ENCODE data around the gene NRXN3.

The NRXN3 gene

DNA sequence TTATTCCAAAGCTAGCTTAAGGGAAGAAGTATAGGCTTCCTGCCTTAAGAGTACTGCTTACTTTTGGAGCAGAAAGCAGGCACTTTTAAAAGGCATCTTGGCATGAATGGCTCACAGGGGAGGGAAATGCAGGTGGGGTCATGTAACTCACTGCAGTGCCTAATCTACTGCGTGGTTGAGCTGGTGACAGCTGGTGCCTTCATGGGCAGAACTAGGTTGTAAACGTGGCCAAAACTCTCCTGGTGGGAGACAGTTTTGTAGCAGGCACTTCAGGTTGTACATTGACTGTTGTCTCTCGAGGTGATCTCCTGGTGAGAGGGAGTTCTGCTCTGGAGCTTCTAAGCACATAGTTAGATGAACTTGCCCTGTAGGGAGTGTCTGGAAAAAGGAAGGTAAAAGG, 1078.6 kb downstream of the NRXN3 start:
- no peaks in the 10 kb centered on the region for H3K27me3 ChIP-seq (ENCODE audit: insufficient read depth, low read length)
- no peak overlapping the region for H2AFZ ChIP-seq (ENCODE audit: low read length)
- H3K27ac ChIP-seq (ENCODE audit: low read depth, low read length, poor library complexity, severe bottlenecking): no peak overlapping the region
- H3K9ac ChIP-seq (ENCODE audit: low read length): no peak overlapping the region
- H3K4me1 ChIP-seq (ENCODE audit: insufficient read depth, low read length, severe bottlenecking): no peaks in the 10 kb centered on the region
- no peaks in the 10 kb centered on the region for H3K79me2 ChIP-seq (ENCODE audit: insufficient read depth, low read length)
- no peaks in the 10 kb centered on the region for H4K20me1 ChIP-seq (ENCODE audit: insufficient read depth, low read length)
- H3K4me3 ChIP-seq (ENCODE audit: low read depth, low read length, poor library complexity, severe bottlenecking): no peak overlapping the region
- H3K9me3 ChIP-seq (ENCODE audit: low read length): no peaks in the 10 kb centered on the region
- H3K4me2 ChIP-seq (ENCODE audit: low read length): no peak overlapping the region
- H3K9me2 ChIP-seq (ENCODE audit: low read depth, low read length): no peaks in the 10 kb centered on the region
- no peak for TF ChIP-seq EZH2 (IDR thresholded peaks at IDR 0.05; ENCODE audit: borderline replicate concordance, low read length)
- no peak for TF ChIP-seq CTCF (IDR thresholded peaks at IDR 0.05; ENCODE audit: low read length)
- no peaks in the 10 kb centered on the region for H3K36me3 ChIP-seq (ENCODE audit: insufficient read depth, low read length)
- H3F3A ChIP-seq (ENCODE audit: insufficient read depth, low read length): no peaks in the 10 kb centered on the region

DNA sequence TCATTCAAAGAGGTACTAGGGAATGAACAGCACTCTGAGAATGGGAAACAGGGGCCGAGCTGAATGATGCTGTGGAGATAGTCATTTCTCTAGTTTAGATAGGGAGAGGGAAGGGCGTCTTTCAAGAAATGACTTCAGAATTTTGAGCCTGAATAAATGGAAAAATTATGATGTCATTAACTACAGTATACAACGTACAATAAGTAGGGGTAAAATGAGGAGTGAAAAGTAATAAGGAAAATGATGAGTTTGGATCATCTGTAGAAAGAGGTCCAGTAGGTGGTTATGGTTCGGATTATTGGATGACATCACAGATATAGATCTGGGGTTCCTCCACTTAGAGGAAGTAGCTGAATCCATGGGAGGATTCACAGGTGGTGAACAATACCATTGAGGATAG, 1081.1 kb downstream of the NRXN3 start:
- no peaks in the 10 kb centered on the region for H3K9me3 ChIP-seq (ENCODE audit: low read length)
- TF ChIP-seq EZH2 (IDR thresholded peaks at IDR 0.05; ENCODE audit: borderline replicate concordance, low read length): no peak
- no peak for TF ChIP-seq CTCF (IDR thresholded peaks at IDR 0.05; ENCODE audit: low read length)
- no peak overlapping the region for H3K4me3 ChIP-seq (ENCODE audit: low read depth, low read length, poor library complexity, severe bottlenecking)
- H4K20me1 ChIP-seq (ENCODE audit: insufficient read depth, low read length): no peaks in the 10 kb centered on the region
- no peak overlapping the region for H2AFZ ChIP-seq (ENCODE audit: low read length)
- H3F3A ChIP-seq (ENCODE audit: insufficient read depth, low read length): no peaks in the 10 kb centered on the region
- H3K4me1 ChIP-seq (ENCODE audit: insufficient read depth, low read length, severe bottlenecking): no peaks in the 10 kb centered on the region
- no peaks in the 10 kb centered on the region for H3K9me2 ChIP-seq (ENCODE audit: low read depth, low read length)
- H3K27ac ChIP-seq (ENCODE audit: low read depth, low read length, poor library complexity, severe bottlenecking): no peak overlapping the region
- H3K79me2 ChIP-seq (ENCODE audit: insufficient read depth, low read length): no peaks in the 10 kb centered on the region
- H3K36me3 ChIP-seq (ENCODE audit: insufficient read depth, low read length): no peaks in the 10 kb centered on the region
- H3K9ac ChIP-seq (ENCODE audit: low read length): no peak overlapping the region
- no peak overlapping the region for H3K4me2 ChIP-seq (ENCODE audit: low read length)
- H3K27me3 ChIP-seq (ENCODE audit: insufficient read depth, low read length): no peaks in the 10 kb centered on the region

GRCh38 chr14:79253576-79253975, 1083.4 kb downstream of the NRXN3 start:
- H3K79me2 ChIP-seq (ENCODE audit: insufficient read depth, low read length): no peaks in the 10 kb centered on the region
- no peaks in the 10 kb centered on the region for H3F3A ChIP-seq (ENCODE audit: insufficient read depth, low read length)
- no peaks in the 10 kb centered on the region for H3K27me3 ChIP-seq (ENCODE audit: insufficient read depth, low read length)
- no peaks in the 10 kb centered on the region for H4K20me1 ChIP-seq (ENCODE audit: insufficient read depth, low read length)
- no peak overlapping the region for H3K4me3 ChIP-seq (ENCODE audit: low read depth, low read length, poor library complexity, severe bottlenecking)
- H3K9me2 ChIP-seq (ENCODE audit: low read depth, low read length): no peaks in the 10 kb centered on the region
- no peak overlapping the region for H2AFZ ChIP-seq (ENCODE audit: low read length)
- TF ChIP-seq EZH2 (IDR thresholded peaks at IDR 0.05; ENCODE audit: borderline replicate concordance, low read length) (no peak), CTCF (IDR thresholded peaks at IDR 0.05; ENCODE audit: low read length) (no peak)
- no peaks in the 10 kb centered on the region for H3K9me3 ChIP-seq (ENCODE audit: low read length)
- H3K4me2 ChIP-seq (ENCODE audit: low read length): no peak overlapping the region
- no peaks in the 10 kb centered on the region for H3K4me1 ChIP-seq (ENCODE audit: insufficient read depth, low read length, severe bottlenecking)
- H3K9ac ChIP-seq (ENCODE audit: low read length): no peak overlapping the region
- no peaks in the 10 kb centered on the region for H3K36me3 ChIP-seq (ENCODE audit: insufficient read depth, low read length)
- H3K27ac ChIP-seq (ENCODE audit: low read depth, low read length, poor library complexity, severe bottlenecking): no peak overlapping the region

All from OCI-LY1 (cell line).